ENCODE data around the gene MXD3.

Gene MXD3

DNA sequence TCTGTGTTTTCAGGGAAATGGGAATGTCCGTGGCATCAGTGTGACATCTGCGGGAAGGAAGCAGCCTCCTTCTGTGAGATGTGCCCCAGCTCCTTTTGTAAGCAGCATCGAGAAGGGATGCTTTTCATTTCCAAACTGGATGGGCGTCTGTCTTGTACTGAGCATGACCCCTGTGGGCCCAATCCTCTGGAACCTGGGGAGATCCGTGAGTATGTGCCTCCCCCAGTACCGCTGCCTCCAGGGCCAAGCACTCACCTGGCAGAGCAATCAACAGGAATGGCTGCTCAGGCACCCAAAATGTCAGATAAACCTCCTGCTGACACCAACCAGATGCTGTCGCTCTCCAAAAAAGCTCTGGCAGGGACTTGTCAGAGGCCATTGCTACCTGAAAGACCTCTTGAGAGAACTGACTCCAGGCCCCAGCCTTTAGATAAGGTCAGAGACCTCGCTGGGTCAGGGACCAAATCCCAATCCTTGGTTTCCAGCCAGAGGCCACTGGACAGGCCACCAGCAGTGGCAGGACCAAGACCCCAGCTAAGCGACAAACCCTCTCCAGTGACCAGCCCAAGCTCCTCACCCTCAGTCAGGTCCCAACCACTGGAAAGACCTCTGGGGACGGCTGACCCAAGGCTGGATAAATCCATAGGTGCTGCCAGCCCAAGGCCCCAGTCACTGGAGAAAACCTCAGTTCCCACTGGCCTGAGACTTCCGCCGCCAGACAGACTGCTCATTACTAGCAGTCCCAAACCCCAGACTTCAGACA, 17.7 kb downstream of the MXD3 start:
- no peak overlapping the region for H4K8ac ChIP-seq (ENCODE audit: low read length)

GRCh38 chr5:177291735-177292134, 20.0 kb downstream of the MXD3 start:
- H3K79me1 ChIP-seq (replicated peaks; ENCODE audit: low read length, poor library complexity, severe bottlenecking) = peaks cover 41% of the 10 kb centered on the region
- H2AFZ ChIP-seq (ENCODE audit: low read depth, low read length) = no peak overlapping the region
- no peaks in the 10 kb centered on the region for H3K9me3 ChIP-seq (ENCODE audit: control insufficient read depth, low read length)
- no peak overlapping the region for H4K8ac ChIP-seq (ENCODE audit: low read length)
- no peak overlapping the region for H2BK12ac ChIP-seq (ENCODE audit: low read length in 2 of 2)
- DNase-seq = no peak
- no peak overlapping the region for H3K4ac ChIP-seq (ENCODE audit: low read depth in 1 of 2, low read length in 2 of 2)
- H2BK120ac ChIP-seq (ENCODE audit: low read depth, low read length) = no peak overlapping the region
- H3K36me3 ChIP-seq (ENCODE audit: control insufficient read depth in 1 of 2, insufficient read depth in 2 of 2, low read depth in 1 of 2, low read length in 2 of 2) = peaks cover 54 to 90% of the 10 kb centered on the region in 2 experiments
- H3K27me3 ChIP-seq (ENCODE audit: control insufficient read depth in 1 of 2, insufficient read depth in 1 of 2, low read length in 2 of 2) = no peaks in the 10 kb centered on the region
- H3K27ac ChIP-seq (ENCODE audit: low read length, poor library complexity, severe bottlenecking) = no peak overlapping the region
- no peak overlapping the region for H3K23ac ChIP-seq (ENCODE audit: low read length in 2 of 2)
- H3K18ac ChIP-seq (ENCODE audit: low read depth in 1 of 2, low read length in 2 of 2) = no peak overlapping the region
- no peak overlapping the region for H4K91ac ChIP-seq (ENCODE audit: low read length)
- H2AK5ac ChIP-seq (ENCODE audit: low read length, severe bottlenecking) = no peak overlapping the region
- no peaks in the 10 kb centered on the region for H3K4me1 ChIP-seq (ENCODE audit: control insufficient read depth, insufficient read depth, low read depth, low read length)
- no peak overlapping the region for H3K4me2 ChIP-seq (ENCODE audit: low read length, poor library complexity, severe bottlenecking)
- no peak overlapping the region for H3K4me3 ChIP-seq (ENCODE audit: insufficient read depth in 1 of 2, low read depth in 1 of 2, low read length in 2 of 2)
- H2BK5ac ChIP-seq (ENCODE audit: low read depth, low read length, poor library complexity, severe bottlenecking) = no peak overlapping the region
- H3K14ac ChIP-seq (ENCODE audit: low read length in 2 of 2) = no peak overlapping the region
- H2BK15ac ChIP-seq (ENCODE audit: low read depth, poor library complexity, severe bottlenecking) = no peak overlapping the region
- WGBS = over 99% methylated on average over 6 of the region's 7 CpGs
- no peak overlapping the region for H3K9ac ChIP-seq (ENCODE audit: low read length)

More for the DNA sequence above, 17.7 kb downstream of the MXD3 start:
- Histone ChIP-seq H2BK12ac (ENCODE audit: low read length in 2 of 2) (no peak overlapping the region), H3K27ac (ENCODE audit: low read length, poor library complexity, severe bottlenecking) (no peak overlapping the region), H3K9me3 (ENCODE audit: control insufficient read depth, low read length) (no peaks in the 10 kb centered on the region), H3K9ac (ENCODE audit: low read length) (no peak overlapping the region), H3K4me3 (ENCODE audit: insufficient read depth in 1 of 2, low read depth in 1 of 2, low read length in 2 of 2) (no peak overlapping the region), H3K18ac (ENCODE audit: low read depth in 1 of 2, low read length in 2 of 2) (no peak overlapping the region), H3K14ac (ENCODE audit: low read length in 2 of 2) (no peak overlapping the region), H2AK5ac (ENCODE audit: low read length, severe bottlenecking) (no peak overlapping the region), H2BK120ac (ENCODE audit: low read depth, low read length) (no peak overlapping the region), H2BK5ac (ENCODE audit: low read depth, low read length, poor library complexity, severe bottlenecking) (no peak overlapping the region), H3K79me1 (replicated peaks; ENCODE audit: low read length, poor library complexity, severe bottlenecking) (peaks cover 42% of the 10 kb centered on the region), H2BK15ac (ENCODE audit: low read depth, poor library complexity, severe bottlenecking) (no peak overlapping the region), H2AFZ (ENCODE audit: low read depth, low read length) (no peak overlapping the region), H3K4me2 (ENCODE audit: low read length, poor library complexity, severe bottlenecking) (no peak overlapping the region), H3K23ac (ENCODE audit: low read length in 2 of 2) (no peak overlapping the region), H3K4me1 (ENCODE audit: control insufficient read depth, insufficient read depth, low read depth, low read length) (no peaks in the 10 kb centered on the region), H4K91ac (ENCODE audit: low read length) (no peak overlapping the region), H3K36me3 (ENCODE audit: control insufficient read depth in 1 of 2, insufficient read depth in 2 of 2, low read depth in 1 of 2, low read length in 2 of 2) (peaks cover 46 to 91% of the 10 kb centered on the region in 2 experiments), H3K4ac (ENCODE audit: low read depth in 1 of 2, low read length in 2 of 2) (no peak overlapping the region), H3K27me3 (ENCODE audit: control insufficient read depth in 1 of 2, insufficient read depth in 1 of 2, low read length in 2 of 2) (no peaks in the 10 kb centered on the region)
- DNase-seq = no peak
- 98% methylated on average over 12 of the region's 12 CpGs for WGBS

DNA sequence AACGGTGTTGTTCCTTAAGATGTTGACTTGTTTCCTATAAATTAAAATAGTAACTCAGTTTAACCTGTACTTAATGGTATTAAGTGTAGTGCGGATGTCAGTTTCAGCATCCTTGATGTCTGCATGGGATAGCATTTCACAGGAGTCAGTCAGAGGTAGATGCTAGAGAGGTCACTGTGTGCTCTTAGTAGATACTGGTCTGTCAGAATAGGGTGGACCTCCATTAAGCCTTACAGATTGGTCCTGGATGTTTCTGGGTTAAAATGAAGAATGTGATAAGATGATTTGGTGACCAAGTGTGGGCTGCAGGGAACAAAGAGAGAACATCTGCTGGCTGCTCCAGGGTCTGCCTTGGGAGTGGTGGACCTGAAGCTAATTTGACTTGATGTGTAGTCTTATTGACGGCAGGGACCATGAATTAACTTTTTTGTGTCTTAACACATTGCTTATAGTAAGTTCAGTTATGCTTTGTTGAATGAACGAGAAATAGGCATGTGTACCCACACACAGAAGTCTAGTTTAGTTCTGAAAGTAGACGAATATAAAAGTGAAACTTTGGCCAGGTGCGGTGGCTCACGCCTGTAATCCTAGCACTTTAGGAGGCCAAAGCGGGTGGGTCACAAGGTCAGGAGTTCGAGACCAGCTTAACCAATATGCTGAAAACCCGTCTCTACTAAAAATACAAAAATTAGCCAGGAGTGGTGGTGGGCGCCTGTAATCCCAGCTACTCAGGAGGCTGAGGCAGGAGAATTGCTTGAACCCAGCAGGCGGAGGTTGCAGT, 20.7 kb downstream of the MXD3 start:
- H3K4me3 ChIP-seq (ENCODE audit: insufficient read depth in 1 of 2, low read depth in 1 of 2, low read length in 2 of 2) = no peak overlapping the region
- H2BK15ac ChIP-seq (ENCODE audit: low read depth, poor library complexity, severe bottlenecking) = no peak overlapping the region

GRCh38 chr5:177288191-177288590, 23.5 kb downstream of the MXD3 start:
- Histone ChIP-seq H3K23ac (ENCODE audit: low read length in 2 of 2) (no peak overlapping the region), H3K4ac (ENCODE audit: low read depth in 1 of 2, low read length in 2 of 2) (no peak overlapping the region), H3K4me1 (ENCODE audit: control insufficient read depth, insufficient read depth, low read depth, low read length) (no peaks in the 10 kb centered on the region), H3K4me3 (ENCODE audit: insufficient read depth in 1 of 2, low read depth in 1 of 2, low read length in 2 of 2) (no peak overlapping the region), H3K79me1 (replicated peaks; ENCODE audit: low read length, poor library complexity, severe bottlenecking) (peaks cover 24% of the 10 kb centered on the region), H3K9me3 (ENCODE audit: control insufficient read depth, low read length) (no peaks in the 10 kb centered on the region), H4K8ac (ENCODE audit: low read length) (no peak overlapping the region), H4K91ac (ENCODE audit: low read length) (no peak overlapping the region), H2BK5ac (ENCODE audit: low read depth, low read length, poor library complexity, severe bottlenecking) (no peak overlapping the region), H3K18ac (ENCODE audit: low read depth in 1 of 2, low read length in 2 of 2) (no peak overlapping the region), H2BK12ac (ENCODE audit: low read length in 2 of 2) (no peak overlapping the region), H3K36me3 (ENCODE audit: control insufficient read depth in 1 of 2, insufficient read depth in 2 of 2, low read depth in 1 of 2, low read length in 2 of 2) (peaks cover 28 to 90% of the 10 kb centered on the region in 2 experiments), H2AK5ac (ENCODE audit: low read length, severe bottlenecking) (no peak overlapping the region), H3K27me3 (ENCODE audit: control insufficient read depth in 1 of 2, insufficient read depth in 1 of 2, low read length in 2 of 2) (no peaks in the 10 kb centered on the region), H2BK120ac (ENCODE audit: low read depth, low read length) (no peak overlapping the region), H3K4me2 (ENCODE audit: low read length, poor library complexity, severe bottlenecking) (no peak overlapping the region), H3K27ac (ENCODE audit: low read length, poor library complexity, severe bottlenecking) (no peak overlapping the region), H3K14ac (ENCODE audit: low read length in 2 of 2) (no peak overlapping the region), H3K9ac (ENCODE audit: low read length) (no peak overlapping the region), H2BK15ac (ENCODE audit: low read depth, poor library complexity, severe bottlenecking) (no peak overlapping the region), H2AFZ (ENCODE audit: low read depth, low read length) (no peak overlapping the region)
- no peak for DNase-seq
- 95% methylated on average over 2 of the region's 2 CpGs for WGBS

More for the DNA sequence above, 20.7 kb downstream of the MXD3 start:
- Histone ChIP-seq H3K14ac (ENCODE audit: low read length in 2 of 2) (no peak overlapping the region), H3K79me1 (replicated peaks; ENCODE audit: low read length, poor library complexity, severe bottlenecking) (peaks cover 35% of the 10 kb centered on the region), H3K4me1 (ENCODE audit: control insufficient read depth, insufficient read depth, low read depth, low read length) (no peaks in the 10 kb centered on the region), H3K4ac (ENCODE audit: low read depth in 1 of 2, low read length in 2 of 2) (no peak overlapping the region), H3K9ac (ENCODE audit: low read length) (no peak overlapping the region), H4K8ac (ENCODE audit: low read length) (no peak overlapping the region), H4K91ac (ENCODE audit: low read length) (no peak overlapping the region), H3K27ac (ENCODE audit: low read length, poor library complexity, severe bottlenecking) (no peak overlapping the region), H2BK120ac (ENCODE audit: low read depth, low read length) (no peak overlapping the region), H2BK12ac (ENCODE audit: low read length in 2 of 2) (no peak overlapping the region), H3K23ac (ENCODE audit: low read length in 2 of 2) (no peak overlapping the region), H3K4me2 (ENCODE audit: low read length, poor library complexity, severe bottlenecking) (no peak overlapping the region), H2AFZ (ENCODE audit: low read depth, low read length) (no peak overlapping the region), H3K9me3 (ENCODE audit: control insufficient read depth, low read length) (no peaks in the 10 kb centered on the region), H3K27me3 (ENCODE audit: control insufficient read depth in 1 of 2, insufficient read depth in 1 of 2, low read length in 2 of 2) (no peaks in the 10 kb centered on the region), H2AK5ac (ENCODE audit: low read length, severe bottlenecking) (no peak overlapping the region), H3K36me3 (ENCODE audit: control insufficient read depth in 1 of 2, insufficient read depth in 2 of 2, low read depth in 1 of 2, low read length in 2 of 2) (peaks cover 47 to 90% of the 10 kb centered on the region in 2 experiments), H2BK5ac (ENCODE audit: low read depth, low read length, poor library complexity, severe bottlenecking) (no peak overlapping the region), H3K18ac (ENCODE audit: low read depth in 1 of 2, low read length in 2 of 2) (no peak overlapping the region)
- 98% methylated on average over 11 of the region's 12 CpGs for WGBS
- no peak for DNase-seq
